ENCODE data around the gene GLDN.
"Not testable (repeated sequence)": the region's sequence is repeated elsewhere in the genome, so short reads cannot be mapped to it uniquely, and the experiment has no call there.

Gene GLDN

DNA sequence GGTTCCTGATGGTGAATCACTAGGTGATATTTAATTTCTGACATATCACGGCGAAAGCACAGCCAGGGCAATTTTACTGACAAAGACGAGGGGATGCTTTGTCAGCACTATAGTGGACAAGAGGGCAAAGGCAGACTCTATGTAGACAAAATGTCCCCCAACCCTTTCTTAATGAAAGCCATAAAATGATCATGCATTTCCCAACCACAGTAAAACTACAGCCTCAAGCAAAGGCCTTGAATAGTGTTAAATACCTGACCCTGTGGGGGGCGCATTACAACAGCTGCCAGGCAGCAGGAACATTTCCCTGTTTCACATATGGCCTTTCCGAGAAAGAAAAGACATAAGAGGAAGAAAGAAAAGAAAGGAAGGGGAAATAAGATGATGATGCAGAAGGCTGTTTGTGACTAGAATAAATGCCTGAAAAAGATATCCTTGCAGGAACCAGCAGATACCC, 49.5 kb downstream of the GLDN start:
- no peak for DNase-seq

DNA sequence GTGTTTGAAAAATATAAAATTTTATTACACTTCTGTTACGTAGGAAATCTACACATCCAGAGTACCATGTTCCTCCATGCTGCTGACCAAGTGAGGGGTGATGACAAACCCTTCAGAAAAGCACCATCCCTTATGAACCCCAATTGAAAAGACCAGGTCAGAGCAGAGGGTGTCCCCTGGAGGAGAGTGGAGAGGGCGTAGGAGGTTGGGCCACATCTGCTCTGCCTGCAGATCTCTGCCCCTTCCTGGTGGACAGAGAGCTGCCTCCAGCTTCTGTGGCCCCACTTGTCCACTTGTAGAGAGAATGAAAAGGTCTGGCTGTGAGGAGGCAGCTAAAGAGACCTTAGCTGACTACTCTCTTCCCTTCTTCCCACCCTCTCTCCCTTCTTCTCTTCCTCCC, 55.5 kb downstream of the GLDN start:
- no peak for DNase-seq

DNA sequence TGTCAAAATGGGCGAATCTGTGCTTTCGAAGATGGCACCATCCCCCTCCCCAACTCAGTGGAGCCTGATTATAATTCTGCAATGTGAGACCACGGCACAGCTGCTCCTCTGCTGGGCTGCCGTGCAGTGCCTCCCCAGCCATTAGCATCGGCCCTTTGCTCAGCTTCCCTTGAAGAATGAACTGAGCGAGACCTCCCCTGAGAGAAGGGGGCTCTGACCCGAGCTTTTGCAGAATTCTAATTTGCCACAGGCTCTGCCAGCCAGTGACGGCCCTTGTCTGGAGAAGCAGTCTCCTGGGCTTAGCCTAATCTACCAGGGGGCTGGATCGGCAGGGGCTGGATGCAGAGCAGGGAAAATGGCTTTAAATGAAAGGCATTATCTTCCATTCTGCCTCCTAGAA, 57.2 kb downstream of the GLDN start:
- DNase-seq: no peak

DNA sequence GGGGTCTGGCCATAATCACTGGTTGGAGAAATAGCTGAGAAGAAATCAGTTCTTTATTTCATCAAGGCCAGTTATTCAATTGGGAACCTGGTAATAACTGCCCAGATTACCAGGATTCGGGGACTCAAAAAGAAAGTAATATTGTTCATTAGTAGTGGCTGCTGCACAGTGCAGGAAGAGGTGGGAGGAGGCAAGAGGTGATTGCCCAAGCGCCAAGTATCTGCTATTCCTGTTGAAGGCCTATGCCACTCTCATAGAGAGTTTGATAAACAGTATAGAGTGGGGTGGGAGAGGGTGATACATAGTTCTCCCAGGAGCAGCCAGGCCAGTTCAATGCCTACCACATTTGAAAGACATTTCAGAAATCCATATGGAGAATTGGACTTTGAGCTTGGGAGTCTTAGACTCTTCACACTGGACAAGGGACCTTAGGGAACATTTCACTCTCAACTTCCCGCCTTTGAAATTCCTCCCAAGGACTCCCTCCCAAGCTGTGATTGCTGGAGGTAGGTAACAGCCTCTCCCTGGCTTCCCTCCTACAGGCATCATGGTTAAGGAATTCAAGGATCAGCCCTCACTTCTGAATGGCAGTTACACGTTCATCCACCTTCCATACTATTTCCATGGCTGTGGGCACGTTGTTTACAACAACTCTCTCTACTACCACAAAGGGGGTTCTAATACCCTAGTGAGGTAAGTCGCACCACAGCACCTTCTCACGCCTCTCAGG, 59.8 kb downstream of the GLDN start:
- no peak for DNase-seq

DNA sequence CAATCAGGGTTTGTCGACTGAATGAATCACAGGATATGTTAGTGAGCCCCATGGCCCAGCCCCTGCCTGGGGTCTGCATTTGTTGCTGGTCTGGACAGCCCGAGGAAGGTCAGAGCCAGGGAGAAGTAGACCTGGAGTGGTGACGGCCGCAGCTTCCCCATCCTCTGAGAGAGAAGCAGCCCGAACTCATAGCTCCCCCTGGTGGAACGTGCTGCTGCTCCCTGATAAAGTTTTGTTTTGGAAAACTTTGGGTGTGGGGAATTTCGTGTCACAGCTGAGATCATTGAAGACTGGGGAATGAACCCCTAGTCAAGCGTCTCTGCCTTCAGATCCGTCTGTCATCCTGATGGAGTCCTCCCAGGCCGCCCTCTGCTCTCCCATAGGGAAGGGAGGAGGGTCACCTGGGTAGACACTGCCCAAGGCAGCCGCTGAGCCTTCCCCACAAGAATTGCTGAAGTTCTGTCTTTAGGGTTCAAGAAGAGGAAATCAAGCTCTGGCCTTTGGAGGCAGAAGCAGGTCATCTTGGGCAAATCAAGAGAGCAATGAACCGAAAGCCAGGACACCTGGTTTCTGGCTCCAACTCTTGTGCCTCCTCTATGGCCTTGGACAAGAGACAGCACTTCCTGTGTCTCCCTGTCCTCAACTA, 60.5 kb downstream of the GLDN start:
- DNase-seq: no peak

DNA sequence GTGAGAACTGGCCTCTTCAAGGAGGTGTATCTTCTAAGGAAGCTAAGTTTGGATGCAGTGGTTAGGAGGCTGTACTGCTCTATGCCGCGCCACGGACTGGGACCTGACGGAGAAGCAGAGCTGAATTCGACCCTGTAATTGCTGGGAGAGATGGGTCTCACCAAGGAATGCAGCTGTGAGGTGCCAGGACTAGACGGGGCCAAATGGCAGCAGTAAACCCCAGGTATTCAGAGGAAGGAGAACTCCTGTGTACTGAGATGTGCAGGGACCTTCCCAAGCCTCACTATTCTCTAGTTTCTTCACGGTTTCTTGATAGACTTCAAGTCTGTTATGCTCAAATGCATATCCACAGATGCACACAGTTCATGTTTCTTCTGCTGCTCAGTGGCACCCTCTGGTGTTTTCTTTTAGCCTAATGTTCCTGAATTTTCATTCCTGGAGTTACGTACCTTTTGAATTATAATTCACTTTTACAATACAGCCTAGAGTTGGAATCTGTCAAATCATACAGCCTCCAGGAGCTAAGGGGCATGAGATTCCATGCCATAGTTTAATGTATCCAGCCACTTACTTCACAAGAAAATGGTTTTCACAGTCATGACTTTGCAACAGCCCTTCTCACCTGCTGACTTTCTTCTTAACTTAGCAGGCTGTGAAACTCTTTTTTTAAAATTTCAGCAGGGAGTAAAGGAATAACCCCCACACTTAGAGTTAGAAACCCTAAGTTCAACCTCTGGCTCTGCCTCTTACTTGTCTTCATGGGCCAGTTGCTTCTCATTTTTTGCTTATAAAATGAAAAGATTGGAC, 61.8 kb downstream of the GLDN start:
- no peak for DNase-seq

DNA sequence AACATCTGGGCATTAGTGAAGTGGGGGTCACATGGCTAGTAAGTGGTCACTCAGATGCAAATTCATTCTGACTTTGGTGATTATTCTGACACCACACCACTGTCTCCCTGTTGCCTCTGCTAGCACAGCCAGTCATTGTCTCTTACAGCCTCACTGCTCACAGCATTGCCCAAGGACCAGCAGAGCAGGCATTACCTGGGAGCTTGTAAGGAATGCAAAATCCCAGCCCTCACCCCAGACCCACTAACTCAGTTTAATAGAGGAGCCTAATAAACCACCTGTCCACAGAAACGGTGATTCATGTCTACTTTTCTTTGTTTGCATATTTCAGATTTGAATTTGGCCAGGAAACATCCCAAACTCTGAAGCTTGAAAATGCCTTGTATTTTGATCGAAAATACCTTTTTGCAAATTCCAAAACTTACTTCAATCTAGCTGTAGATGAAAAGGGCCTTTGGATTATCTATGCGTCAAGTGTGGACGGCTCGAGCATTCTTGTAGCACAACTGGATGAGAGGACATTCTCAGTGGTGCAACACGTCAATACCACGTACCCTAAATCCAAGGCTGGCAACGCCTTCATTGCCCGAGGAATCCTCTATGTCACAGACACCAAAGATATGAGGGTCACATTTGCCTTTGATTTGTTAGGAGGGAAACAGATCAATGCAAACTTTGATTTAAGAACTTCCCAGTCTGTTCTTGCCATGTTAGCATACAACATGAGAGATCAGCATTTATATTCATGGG, 62.7 kb downstream of the GLDN start:
- DNase-seq: no peak

DNA sequence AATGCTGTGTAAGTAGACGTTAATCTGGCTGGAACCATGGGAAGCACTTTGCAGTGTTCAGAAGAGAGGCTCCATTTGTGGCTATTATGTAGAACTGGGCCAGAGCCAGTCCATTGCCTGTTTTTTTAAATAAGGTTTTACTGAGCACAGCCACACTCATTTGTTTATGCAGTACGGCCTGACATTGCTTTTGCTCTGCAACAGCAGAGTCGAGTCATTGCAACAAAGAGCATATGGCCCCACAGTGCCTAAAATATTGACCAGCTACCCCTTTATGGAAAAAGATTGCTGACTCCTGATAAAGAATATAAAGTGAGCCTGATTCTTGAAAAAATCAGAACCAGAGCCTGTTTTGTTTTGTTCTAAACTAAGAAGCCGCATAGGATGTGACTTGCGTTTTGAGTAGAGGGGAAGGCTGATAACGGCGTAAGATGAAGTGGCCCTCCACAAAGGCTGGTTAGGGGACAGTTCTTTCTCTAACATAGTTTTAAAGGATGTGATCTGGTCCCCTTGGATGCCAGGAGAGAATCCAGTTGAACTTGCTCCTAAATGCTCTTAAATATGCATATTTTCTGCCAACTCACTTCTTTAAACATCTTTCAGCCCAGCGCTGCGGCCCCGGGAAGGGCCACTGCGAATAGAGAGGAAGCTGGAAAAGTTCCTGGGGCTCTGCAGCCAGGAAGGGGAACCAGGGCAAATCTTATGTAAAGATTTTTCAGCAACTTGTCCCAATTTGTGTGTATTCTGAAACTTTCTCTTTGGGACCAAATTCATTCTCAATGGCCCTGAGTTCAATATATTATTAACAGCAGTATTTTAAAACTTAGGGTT, 64.5 kb downstream of the GLDN start:
- no peak for DNase-seq

DNA sequence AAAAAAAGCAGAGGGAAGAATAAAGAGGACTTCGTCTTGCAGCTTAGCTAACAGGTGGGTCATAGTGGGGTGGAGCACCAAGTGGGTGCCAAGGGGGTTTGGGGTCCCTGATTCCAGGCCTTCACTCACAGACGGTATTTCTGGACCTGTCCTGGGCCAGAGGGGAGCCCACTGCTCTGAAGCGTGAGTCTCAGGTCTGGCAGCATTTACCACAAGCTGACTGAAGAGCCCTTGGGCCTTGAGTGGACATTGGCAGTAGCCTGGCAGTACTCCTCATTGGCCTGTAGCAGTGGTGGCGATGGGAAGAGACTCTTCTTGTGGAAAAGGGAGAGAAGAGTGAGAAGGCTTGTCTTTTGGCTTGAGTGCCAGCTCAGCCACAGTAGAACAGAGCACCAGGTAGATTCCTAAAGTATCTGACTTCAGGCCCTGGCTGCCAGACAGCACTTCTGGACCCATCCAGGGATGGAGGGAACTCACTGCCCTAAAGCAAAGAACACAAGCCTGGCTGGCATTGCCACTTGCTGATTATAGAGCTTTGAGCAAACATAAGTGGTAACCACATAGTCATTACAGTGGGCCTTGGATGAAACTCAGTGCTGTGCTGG, 72.9 kb downstream of the GLDN start:
- DNase-seq: no peak

DNA sequence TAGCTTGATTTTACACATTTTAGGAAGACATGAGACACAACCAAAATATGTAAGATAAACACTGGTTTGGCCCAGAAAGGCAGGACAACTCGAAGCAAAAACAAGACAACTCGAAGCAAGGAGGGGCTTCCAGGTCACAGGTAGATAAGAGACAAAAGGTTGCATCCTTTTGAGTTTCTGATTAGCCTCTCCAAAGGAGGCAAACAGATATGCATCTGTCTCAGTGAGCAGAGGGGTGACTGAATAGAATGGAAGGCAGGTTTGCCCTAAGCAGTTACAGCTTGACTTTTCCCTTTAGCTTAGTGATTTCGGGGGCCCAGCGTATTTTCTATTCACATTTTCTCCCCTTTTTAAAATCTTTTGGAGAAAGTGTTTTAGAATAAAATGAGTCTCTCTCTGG, 74.7 kb downstream of the GLDN start:
- DNase-seq: no peak

DNA sequence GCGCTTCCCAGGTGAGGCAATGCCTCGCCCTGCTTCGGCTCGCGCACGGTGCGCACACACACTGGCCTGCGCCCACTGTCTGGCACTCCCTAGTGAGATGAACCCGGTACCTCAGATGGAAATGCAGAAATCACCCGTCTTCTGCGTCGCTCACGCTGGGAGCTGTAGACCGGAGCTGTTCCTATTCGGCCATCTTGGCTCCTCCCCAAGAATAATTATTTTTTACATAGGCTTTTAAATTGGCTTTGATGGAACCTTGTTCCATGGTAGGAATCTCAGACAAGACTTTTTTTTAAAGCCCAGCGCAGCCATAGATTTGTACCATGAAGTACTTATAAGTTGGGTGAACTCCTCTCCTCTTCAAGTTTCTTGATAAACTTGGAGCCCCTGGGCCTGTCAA, 81.6 kb downstream of the GLDN start:
- not testable (repeated sequence) for DNase-seq

DNA sequence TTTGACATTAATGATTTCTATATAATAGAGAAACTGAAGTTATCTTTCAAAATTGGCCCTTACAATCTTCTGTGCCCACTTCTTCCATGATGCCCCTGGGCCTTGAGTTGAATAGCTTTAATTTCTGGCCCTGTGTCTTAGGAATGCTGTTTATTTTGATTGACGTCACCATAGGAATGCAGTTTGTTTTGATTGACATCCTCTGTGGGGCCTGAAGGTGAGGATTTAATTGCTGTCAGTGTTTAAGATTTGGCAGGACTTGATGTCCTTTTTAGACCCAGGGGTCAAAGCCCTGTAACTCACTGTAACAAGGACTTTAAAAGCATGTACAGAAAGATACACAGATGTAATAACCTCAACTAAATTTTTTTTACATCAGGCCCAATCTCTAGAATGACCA, 83.3 kb downstream of the GLDN start:
- no peak for DNase-seq

DNA sequence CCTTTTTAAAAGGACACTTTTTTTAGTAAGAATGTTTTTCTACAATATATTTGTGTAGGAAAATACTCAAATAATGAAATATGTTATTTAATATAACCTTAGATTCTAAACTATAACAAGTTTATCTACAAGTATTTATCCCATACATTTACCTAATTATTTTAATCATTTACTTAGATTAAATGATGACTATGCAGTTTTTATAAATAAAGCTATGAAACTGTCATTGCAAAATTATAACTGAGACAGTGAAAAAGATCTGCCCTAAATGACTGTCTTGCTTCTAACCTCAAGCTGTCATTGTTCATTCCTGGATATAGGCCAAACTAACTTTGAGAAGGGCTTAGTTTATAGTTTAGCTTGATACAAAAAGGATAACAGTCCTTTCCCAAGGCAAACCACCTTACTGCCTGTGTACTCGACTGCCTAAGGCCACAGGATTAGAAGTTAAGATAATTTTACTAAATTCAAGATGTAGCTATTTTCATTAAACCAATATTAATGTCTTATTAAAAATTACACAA, 84.1 kb downstream of the GLDN start:
- no peak for DNase-seq

DNA sequence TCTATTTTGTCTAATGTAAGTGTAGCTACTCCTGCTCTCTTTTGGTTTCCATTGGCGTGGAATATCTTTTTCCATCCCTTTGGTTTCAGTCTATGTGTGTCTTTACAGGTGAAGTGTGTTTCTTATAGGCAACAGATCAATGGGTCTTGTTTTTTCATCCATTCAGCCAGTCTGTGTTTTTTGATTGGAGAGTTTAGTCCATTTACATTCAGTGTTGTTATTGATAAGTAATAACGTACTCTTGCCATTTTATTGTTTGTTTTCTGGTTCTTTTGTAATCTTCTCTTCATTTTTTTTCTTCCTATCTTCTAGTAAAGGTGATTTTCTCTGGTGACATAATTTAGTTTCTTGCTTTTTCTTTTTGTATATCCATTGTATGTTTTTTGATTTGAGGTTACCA, 97.1 kb downstream of the GLDN start:
- no peak for DNase-seq

DNA sequence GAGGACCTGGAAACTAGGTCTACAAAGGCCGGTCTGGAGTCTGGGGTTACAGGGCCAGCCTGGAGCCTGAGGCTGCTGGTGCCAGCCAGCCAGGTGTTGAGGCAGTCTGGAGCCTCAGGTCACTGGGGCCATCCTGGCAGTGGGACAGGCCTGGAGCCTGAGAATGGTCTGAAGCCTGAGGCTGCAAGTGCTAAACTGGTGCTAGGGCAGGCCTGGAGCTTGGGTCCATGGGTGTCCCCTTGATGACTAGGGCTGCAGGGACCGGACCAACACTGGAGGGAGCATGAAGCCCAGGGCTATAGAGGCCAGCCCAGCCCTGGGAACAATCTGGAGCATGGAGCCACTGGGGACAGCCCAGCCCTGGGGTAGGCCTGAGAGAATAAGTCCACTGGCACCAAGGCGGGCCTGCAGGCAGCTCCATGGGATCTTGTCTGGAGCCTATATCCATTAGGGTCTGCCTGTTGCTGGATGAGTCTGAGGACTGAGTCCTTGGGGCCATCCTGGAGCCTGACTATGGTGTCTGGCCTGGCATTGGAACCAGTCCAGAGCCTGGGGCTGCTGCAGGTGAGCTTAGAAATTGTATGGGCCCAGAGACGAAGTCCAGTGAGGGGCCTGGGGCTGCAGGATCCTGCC, 101.9 kb downstream of the GLDN start:
- DNase-seq: no peak

DNA sequence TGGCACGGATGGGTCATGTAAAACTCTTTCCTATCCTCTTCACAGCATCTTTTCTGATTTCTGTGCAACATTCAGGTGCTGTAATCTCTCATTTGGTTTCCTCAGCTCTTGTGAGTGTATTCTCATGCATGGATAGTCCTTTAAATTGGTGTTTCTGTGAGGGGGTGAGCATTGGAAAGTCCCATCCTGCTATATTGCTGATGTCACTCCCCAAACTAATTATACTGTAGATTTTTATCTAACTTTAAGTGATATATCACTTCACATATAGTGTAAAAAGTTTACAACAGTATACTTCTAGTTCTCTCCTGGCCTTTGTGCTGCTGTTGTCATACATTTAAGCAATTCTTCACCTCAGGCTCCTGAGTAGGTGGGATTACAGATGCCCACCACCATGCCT, 102.7 kb downstream of the GLDN start:
- no peak for DNase-seq

DNA sequence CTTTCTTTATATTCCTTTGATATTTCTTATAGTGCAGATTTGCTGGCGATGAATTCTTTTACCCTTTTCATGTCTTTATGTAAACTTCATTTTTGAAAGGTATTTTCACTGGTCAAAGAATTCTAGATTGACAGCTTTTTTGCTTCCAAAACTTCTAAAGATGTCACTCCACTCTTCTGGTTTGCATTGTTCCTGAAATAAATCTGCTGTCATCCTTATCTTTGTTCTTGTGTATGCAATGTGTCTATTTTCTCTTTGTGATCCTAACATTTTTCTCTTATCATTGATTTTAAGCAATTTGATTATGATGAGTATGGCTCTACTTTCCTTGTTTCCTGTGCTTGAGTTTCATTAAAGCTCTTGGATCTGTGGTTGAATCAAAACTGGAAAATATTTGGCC, 103.4 kb downstream of the GLDN start:
- DNase-seq: no peak

DNA sequence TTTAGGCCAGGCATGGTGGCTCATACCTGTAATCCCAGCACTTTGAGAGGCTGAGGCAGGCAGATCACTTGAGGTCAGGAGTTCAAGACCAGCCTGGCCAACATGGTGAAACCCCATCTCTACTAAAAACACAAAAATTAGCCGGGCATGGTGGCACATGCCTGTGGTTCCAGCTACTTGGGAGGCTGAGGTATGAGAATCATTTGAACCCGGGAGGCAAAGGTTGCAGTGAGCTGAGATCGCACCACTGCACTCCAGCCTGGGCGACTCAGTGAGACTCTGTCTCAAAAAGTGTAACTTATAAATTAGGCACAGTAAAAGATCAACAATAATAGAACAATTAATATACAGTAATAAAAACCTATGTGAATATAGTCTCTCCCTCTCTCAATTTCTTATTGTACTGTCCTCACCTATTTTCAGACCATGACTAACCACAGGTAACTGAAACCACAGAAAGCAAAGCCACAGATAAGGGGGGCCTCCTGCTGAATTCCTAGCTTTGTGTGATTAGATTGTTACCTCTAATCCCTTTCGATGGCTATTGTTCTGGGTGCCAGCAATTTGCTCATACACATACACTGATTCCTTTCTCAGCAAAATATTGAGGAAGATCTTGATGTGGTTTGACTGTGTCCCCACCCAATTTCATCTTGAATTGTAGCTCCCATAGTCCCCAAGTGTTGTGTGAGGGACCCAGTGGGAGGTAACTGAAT, 104.7 kb downstream of the GLDN start:
- DNase-seq: not testable (repeated sequence)

DNA sequence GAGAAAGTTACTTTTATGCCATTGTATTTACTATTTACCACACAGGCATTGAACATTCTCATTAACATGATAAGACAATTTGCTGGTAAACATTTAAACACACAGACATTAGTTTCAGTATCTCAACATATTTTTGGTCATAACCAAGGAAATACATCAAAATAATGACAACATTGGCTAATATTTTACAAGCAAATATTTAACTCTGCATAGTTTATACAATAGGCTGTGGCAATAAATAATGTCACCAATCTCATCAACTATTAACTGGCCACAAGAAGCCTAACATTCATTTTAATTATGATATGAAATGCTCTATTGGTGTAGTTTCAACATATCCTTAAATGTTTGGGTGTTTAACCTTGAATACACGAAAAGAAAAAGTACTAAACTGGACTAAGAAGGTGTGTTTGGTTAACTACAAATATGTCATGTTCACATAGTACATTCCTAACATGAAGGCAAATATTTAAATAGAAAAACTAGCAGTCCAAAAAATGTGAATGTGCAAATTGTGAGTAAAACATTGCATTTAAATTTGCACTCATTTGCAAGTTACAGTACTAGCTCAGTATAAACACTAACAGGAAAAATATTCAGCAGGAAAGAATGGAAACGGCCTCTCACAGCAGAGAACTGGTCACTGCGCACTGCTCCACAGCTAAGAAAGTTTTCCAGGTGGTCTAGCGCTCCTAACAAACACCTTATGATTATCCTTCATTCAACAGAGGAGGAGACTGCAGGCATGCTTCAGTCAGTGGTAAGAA, 106.6 kb downstream of the GLDN start:
- DNase-seq: no peak
